ENCODE results near the gene CLDN10. TPM values are rescaled to one million over a fixed set of nuclear protein-coding genes. Genes with fewer than 3 reads are reported as not detected.

The CLDN10 gene, protein sequence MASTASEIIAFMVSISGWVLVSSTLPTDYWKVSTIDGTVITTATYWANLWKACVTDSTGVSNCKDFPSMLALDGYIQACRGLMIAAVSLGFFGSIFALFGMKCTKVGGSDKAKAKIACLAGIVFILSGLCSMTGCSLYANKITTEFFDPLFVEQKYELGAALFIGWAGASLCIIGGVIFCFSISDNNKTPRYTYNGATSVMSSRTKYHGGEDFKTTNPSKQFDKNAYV
- total RNA-seq = 13.6 TPM

DNA sequence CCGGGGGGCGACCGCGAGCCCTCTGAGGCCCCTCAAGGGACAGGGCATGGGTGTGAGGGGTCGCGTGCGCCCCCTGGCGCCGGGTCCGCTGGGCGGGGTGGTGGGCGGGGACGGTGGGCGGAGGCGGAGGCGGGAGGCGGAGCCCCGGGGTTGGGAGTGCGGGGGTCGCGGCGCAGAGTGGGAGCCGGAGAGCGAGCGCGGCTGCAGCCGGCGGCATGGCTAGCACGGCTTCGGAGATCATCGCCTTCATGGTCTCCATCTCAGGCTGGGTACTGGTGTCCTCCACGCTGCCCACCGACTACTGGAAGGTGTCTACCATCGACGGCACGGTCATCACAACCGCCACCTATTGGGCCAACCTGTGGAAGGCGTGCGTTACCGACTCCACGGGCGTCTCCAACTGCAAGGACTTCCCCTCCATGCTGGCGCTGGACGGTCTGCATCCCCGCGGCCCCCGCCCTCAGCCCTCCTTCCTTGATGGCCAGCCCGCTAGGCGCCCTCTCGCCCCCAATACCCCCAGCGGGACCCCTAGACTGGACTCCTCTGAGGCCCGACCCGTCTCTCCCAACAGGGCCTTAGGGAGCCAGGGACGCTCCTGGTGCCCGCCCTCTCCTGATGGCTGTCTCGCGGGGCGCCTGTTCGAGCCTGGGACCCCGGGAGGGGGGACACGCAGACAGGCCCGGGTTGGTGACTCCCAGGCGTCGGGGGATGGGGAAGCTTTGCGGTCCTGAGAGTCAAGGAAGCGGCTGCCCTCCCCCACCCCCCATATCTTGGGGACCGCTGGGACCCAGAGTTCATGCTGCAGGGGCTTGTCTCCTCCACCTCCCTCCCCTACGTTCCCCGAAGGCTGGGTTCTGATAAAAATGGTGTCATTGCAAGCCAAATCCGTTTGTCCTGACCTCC, at the start of gene CLDN10:
CLDN10 (plus strand) TSS at position 182 of the 903 bp plus-strand sequence; CDS start at position 216, 34 bp downstream.
- Histone ChIP-seq H3K9ac (ENCODE audit: low read depth in 1 of 3, low read length in 3 of 3) (no peak within 1 kb of the TSS), H3K4me3 (ENCODE audit: low read length in 3 of 3) (no peak within 1 kb of the TSS), H3K4me1 (ENCODE audit: control insufficient read depth in 3 of 3, insufficient read depth in 3 of 3, low read length in 3 of 3) (peaks cover 0 to 4% (median 0%) of the 10 kb centered on the region in 3 donors), H3K9me3 (ENCODE audit: control insufficient read depth in 3 of 3, low read length in 3 of 3) (no peaks in the 10 kb centered on the region), H3K27me3 (ENCODE audit: control insufficient read depth in 3 of 3, insufficient read depth in 3 of 3, low read length in 3 of 3) (peaks cover 25 to 40% (median 36%) of the 10 kb centered on the region in 3 donors), H3K36me3 (ENCODE audit: control insufficient read depth in 3 of 3, insufficient read depth in 3 of 3, low read length in 3 of 3) (no peaks in the 10 kb centered on the region), H3K27ac (ENCODE audit: low read depth, low read length) (no peak within 1 kb of the TSS)

DNA sequence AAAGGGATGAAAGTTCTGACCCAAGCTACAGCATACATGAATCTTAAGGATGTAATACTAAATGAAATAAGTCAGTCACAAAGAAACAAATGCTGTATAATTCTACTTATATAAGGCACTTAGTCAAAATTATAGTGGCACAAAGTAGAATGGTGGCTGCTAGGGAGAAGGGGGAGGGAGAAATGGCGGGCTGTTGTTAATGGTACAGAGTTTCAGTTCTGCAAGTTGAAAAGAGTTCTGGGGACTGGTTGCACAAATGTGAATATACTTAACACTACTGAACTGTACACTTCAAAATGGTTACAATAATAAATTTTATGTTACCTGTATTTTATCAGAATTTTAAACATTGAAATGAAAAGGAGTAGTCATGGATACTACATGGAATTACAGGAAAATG, 48.9 kb upstream of the CLDN10 start:
- H3K9me3 ChIP-seq (ENCODE audit: control insufficient read depth in 3 of 3, low read length in 3 of 3) = peaks cover 0 to 2% (median 2%) of the 10 kb centered on the region in 3 donors
- H3K36me3 ChIP-seq (ENCODE audit: control insufficient read depth in 3 of 3, insufficient read depth in 3 of 3, low read length in 3 of 3) = no peaks in the 10 kb centered on the region
- no peak overlapping the region for H3K9ac ChIP-seq (ENCODE audit: low read depth in 1 of 3, low read length in 3 of 3)
- no peak overlapping the region for H3K4me3 ChIP-seq (ENCODE audit: low read length in 3 of 3)
- H3K27me3 ChIP-seq (ENCODE audit: control insufficient read depth in 3 of 3, insufficient read depth in 3 of 3, low read length in 3 of 3) = peaks cover 0 to 5% (median 0%) of the 10 kb centered on the region in 3 donors
- H3K4me1 ChIP-seq (ENCODE audit: control insufficient read depth in 3 of 3, insufficient read depth in 3 of 3, low read length in 3 of 3) = no peaks in the 10 kb centered on the region
- H3K27ac ChIP-seq (ENCODE audit: low read depth, low read length) = no peak overlapping the region

DNA sequence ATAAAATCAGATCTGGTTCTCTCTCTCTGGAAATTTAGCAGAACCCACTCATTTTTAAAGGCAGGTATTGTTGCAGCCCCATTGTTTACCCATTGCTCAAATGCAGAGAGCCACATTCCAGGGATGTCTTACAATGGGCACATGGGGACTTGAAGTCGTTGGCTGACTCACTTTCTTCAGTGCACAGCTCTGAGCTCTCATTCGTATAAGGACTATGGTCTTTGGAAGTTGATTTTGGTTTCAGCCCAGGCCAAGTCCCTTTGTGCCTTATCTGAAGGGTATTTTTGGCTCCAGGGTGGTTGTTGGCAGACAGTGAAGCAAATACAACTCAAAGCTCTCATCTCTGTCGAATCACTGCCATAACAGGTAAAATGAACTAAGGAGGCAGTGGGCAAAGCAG, 47.3 kb upstream of the CLDN10 start:
- no peaks in the 10 kb centered on the region for H3K36me3 ChIP-seq (ENCODE audit: control insufficient read depth in 3 of 3, insufficient read depth in 3 of 3, low read length in 3 of 3)
- no peak overlapping the region for H3K9ac ChIP-seq (ENCODE audit: low read depth in 1 of 3, low read length in 3 of 3)
- no peak overlapping the region for H3K4me3 ChIP-seq (ENCODE audit: low read length in 3 of 3)
- H3K9me3 ChIP-seq (ENCODE audit: control insufficient read depth in 3 of 3, low read length in 3 of 3) = peaks cover 0 to 2% (median 2%) of the 10 kb centered on the region in 3 donors
- peaks cover 0 to 5% (median 0%) of the 10 kb centered on the region in 3 donors for H3K27me3 ChIP-seq (ENCODE audit: control insufficient read depth in 3 of 3, insufficient read depth in 3 of 3, low read length in 3 of 3)
- no peak overlapping the region for H3K27ac ChIP-seq (ENCODE audit: low read depth, low read length)
- H3K4me1 ChIP-seq (ENCODE audit: control insufficient read depth in 3 of 3, insufficient read depth in 3 of 3, low read length in 3 of 3) = no peaks in the 10 kb centered on the region

DNA sequence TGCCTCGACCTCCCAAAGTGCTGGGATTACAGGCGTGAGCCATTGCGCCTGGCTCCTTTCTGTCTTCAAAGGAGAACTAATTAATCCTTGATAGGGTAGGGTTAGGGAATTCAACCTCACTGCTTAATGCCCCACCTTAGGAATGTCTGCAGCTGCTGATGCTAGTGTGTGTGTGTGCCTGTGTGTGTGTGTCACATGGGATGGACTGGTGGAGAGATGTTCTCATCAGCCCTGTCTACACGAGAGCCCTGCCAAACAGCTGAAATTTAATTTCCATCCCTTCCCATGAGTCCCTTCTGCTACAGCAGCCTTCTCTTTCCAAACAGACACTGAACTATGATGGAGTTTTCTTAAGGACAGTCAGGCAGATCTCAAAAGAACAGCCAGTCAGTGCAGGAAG, 46.5 kb upstream of the CLDN10 start:
- no peak overlapping the region for H3K9ac ChIP-seq (ENCODE audit: low read depth in 1 of 3, low read length in 3 of 3)
- H3K27me3 ChIP-seq (ENCODE audit: control insufficient read depth in 3 of 3, insufficient read depth in 3 of 3, low read length in 3 of 3) = peaks cover 0 to 5% (median 0%) of the 10 kb centered on the region in 3 donors
- H3K4me3 ChIP-seq (ENCODE audit: low read length in 3 of 3) = no peak overlapping the region
- no peaks in the 10 kb centered on the region for H3K4me1 ChIP-seq (ENCODE audit: control insufficient read depth in 3 of 3, insufficient read depth in 3 of 3, low read length in 3 of 3)
- H3K36me3 ChIP-seq (ENCODE audit: control insufficient read depth in 3 of 3, insufficient read depth in 3 of 3, low read length in 3 of 3) = no peaks in the 10 kb centered on the region
- H3K9me3 ChIP-seq (ENCODE audit: control insufficient read depth in 3 of 3, low read length in 3 of 3) = peaks cover 0 to 2% (median 2%) of the 10 kb centered on the region in 3 donors
- H3K27ac ChIP-seq (ENCODE audit: low read depth, low read length) = no peak overlapping the region

DNA sequence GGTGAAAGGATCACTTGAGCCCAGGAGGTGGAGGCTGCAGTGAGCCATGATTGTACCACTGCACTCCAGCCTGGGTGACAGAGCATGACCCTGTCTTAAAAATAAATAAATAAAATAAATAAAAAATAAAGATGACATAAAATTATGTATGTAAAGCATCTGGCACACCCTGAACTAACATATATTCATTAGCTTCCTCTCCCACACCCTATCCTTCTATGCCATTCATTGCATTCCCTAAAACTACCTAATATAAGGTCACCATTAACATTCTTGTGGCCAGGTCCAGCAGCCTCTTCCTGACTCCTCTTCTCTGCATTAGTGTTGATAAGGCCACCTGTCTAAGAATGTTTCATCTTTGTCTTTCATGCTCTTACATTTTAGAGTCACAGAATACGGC, 44.5 kb upstream of the CLDN10 start:
- no peak overlapping the region for H3K9ac ChIP-seq (ENCODE audit: low read depth in 1 of 3, low read length in 3 of 3)
- peaks cover 0 to 2% (median 0%) of the 10 kb centered on the region in 3 donors for H3K9me3 ChIP-seq (ENCODE audit: control insufficient read depth in 3 of 3, low read length in 3 of 3)
- no peaks in the 10 kb centered on the region for H3K36me3 ChIP-seq (ENCODE audit: control insufficient read depth in 3 of 3, insufficient read depth in 3 of 3, low read length in 3 of 3)
- no peak overlapping the region for H3K4me3 ChIP-seq (ENCODE audit: low read length in 3 of 3)
- H3K27me3 ChIP-seq (ENCODE audit: control insufficient read depth in 3 of 3, insufficient read depth in 3 of 3, low read length in 3 of 3) = peaks cover 0 to 5% (median 0%) of the 10 kb centered on the region in 3 donors
- no peak overlapping the region for H3K27ac ChIP-seq (ENCODE audit: low read depth, low read length)
- no peaks in the 10 kb centered on the region for H3K4me1 ChIP-seq (ENCODE audit: control insufficient read depth in 3 of 3, insufficient read depth in 3 of 3, low read length in 3 of 3)

DNA sequence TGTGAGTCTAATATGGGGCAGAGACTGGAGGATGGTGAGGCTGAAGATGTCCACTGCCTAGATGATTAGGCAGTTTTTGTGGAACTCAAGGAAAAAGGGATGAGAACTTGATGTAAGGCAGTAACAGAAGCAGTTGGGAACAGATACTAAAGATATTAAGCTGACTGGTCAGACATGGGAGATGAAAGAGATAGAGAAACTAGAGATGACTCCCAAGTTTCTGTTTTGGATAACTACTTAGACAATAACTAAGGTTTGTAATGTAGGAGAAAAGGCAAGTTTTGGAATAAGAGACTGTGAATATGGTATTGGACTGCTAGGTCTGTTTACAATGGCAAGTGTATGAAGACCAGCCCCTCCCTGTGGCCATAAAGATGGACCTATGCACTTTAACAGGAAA, 43.5 kb upstream of the CLDN10 start:
- no peaks in the 10 kb centered on the region for H3K36me3 ChIP-seq (ENCODE audit: control insufficient read depth in 3 of 3, insufficient read depth in 3 of 3, low read length in 3 of 3)
- no peaks in the 10 kb centered on the region for H3K4me1 ChIP-seq (ENCODE audit: control insufficient read depth in 3 of 3, insufficient read depth in 3 of 3, low read length in 3 of 3)
- no peak overlapping the region for H3K27ac ChIP-seq (ENCODE audit: low read depth, low read length)

DNA sequence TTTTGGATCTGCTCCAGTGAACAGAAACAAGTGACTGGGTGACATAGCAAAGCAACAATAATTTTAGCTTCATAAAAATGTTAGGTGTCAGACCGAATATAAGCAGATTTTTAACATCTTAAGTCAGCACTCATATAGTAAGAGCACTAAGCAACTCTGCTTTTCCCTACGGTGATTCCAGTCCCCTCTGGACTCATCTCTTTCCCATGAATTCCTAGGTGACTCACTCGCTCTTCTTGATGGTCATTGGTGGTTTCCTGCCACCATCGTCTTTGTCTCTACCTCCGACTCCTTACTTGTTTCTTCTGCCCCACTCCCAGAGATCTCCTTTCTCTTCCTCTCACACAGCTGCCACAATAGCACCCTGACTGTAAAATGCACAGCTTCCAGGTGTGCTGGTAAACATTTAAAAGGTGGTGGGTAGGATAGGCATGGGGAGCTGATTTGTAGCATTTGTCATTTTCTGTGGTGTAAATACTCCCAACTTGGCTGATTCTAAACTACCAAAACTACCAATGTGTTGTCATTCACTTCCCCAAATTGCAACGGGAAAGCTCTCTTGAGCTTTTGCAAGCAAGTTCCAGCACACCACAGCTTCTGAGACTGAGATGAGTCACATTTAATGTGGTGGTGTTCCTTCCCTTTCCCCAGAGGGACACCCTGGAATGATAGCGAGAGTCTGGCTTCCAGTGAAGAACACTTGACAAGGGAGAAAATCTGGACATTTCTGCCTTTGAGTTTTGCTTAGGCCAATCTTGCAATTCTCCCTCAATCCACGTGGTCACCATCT, 42.8 kb upstream of the CLDN10 start:
- no peaks in the 10 kb centered on the region for H3K36me3 ChIP-seq (ENCODE audit: control insufficient read depth in 3 of 3, insufficient read depth in 3 of 3, low read length in 3 of 3)
- no peaks in the 10 kb centered on the region for H3K4me1 ChIP-seq (ENCODE audit: control insufficient read depth in 3 of 3, insufficient read depth in 3 of 3, low read length in 3 of 3)
- H3K9ac ChIP-seq (ENCODE audit: low read depth in 1 of 3, low read length in 3 of 3) = no peak overlapping the region
- no peak overlapping the region for H3K4me3 ChIP-seq (ENCODE audit: low read length in 3 of 3)
- peaks cover 0 to 2% (median 0%) of the 10 kb centered on the region in 3 donors for H3K9me3 ChIP-seq (ENCODE audit: control insufficient read depth in 3 of 3, low read length in 3 of 3)
- no peak overlapping the region for H3K27ac ChIP-seq (ENCODE audit: low read depth, low read length)
- H3K27me3 ChIP-seq (ENCODE audit: control insufficient read depth in 3 of 3, insufficient read depth in 3 of 3, low read length in 3 of 3) = peaks cover 0 to 5% (median 1%) of the 10 kb centered on the region in 3 donors

More for the DNA sequence above, 43.5 kb upstream of the CLDN10 start:
- no peak overlapping the region for H3K9ac ChIP-seq (ENCODE audit: low read depth in 1 of 3, low read length in 3 of 3)
- no peak overlapping the region for H3K4me3 ChIP-seq (ENCODE audit: low read length in 3 of 3)
- H3K9me3 ChIP-seq (ENCODE audit: control insufficient read depth in 3 of 3, low read length in 3 of 3) = peaks cover 0 to 2% (median 0%) of the 10 kb centered on the region in 3 donors
- H3K27me3 ChIP-seq (ENCODE audit: control insufficient read depth in 3 of 3, insufficient read depth in 3 of 3, low read length in 3 of 3) = peaks cover 0 to 5% (median 0%) of the 10 kb centered on the region in 3 donors

DNA sequence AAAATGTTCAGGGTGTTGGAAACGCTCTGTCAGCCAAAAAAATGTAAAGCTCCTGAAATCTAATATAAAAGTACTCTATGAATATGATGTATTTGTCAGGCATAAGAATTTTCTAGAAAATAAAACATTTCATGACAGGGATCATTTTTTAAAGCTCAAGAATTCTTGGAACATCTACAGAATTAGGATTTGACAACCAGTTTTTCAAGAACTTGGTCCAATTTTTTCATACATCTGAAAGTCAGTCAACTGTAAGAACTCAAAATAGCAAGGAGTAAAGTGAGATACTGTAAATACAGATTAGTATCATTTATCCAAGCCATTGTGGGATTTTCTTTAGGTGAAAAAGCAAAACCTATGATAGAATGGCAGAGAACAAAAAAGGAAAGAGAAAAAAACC, 41.6 kb upstream of the CLDN10 start:
- H3K9ac ChIP-seq (ENCODE audit: low read depth in 1 of 3, low read length in 3 of 3) = no peak overlapping the region
- no peak overlapping the region for H3K4me3 ChIP-seq (ENCODE audit: low read length in 3 of 3)
- no peaks in the 10 kb centered on the region for H3K4me1 ChIP-seq (ENCODE audit: control insufficient read depth in 3 of 3, insufficient read depth in 3 of 3, low read length in 3 of 3)
- no peak overlapping the region for H3K27ac ChIP-seq (ENCODE audit: low read depth, low read length)
- H3K36me3 ChIP-seq (ENCODE audit: control insufficient read depth in 3 of 3, insufficient read depth in 3 of 3, low read length in 3 of 3) = no peaks in the 10 kb centered on the region
- H3K27me3 ChIP-seq (ENCODE audit: control insufficient read depth in 3 of 3, insufficient read depth in 3 of 3, low read length in 3 of 3) = peaks cover 0 to 5% (median 5%) of the 10 kb centered on the region in 3 donors
- H3K9me3 ChIP-seq (ENCODE audit: control insufficient read depth in 3 of 3, low read length in 3 of 3) = peaks cover 0 to 1% (median 0%) of the 10 kb centered on the region in 3 donors

DNA sequence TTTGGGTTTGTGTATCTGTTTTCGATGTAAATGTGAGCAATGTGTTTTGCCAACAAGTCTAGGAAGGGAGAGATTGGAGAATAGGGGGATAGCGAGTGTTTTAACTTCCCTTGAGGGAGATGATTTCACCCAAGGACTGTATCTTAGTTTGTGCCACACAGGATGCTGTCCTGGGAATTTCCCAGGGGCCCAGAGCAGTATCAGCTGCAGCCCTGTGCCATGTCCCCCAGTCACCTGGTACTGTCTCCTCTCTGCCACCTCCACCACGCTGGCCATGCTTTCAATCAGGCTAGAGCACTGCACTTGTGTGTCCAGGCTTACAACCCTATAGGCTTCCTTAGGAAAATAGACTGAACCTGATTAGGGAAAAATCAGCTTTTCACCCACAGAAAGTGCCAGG, 40.1 kb upstream of the CLDN10 start:
- H3K4me3 ChIP-seq (ENCODE audit: low read length in 3 of 3) = no peak overlapping the region
- H3K27me3 ChIP-seq (ENCODE audit: control insufficient read depth in 3 of 3, insufficient read depth in 3 of 3, low read length in 3 of 3) = peaks cover 0 to 5% (median 0%) of the 10 kb centered on the region in 3 donors
- no peaks in the 10 kb centered on the region for H3K4me1 ChIP-seq (ENCODE audit: control insufficient read depth in 3 of 3, insufficient read depth in 3 of 3, low read length in 3 of 3)
- H3K27ac ChIP-seq (ENCODE audit: low read depth, low read length) = no peak overlapping the region
- H3K36me3 ChIP-seq (ENCODE audit: control insufficient read depth in 3 of 3, insufficient read depth in 3 of 3, low read length in 3 of 3) = no peaks in the 10 kb centered on the region
- H3K9ac ChIP-seq (ENCODE audit: low read depth in 1 of 3, low read length in 3 of 3) = no peak overlapping the region
- no peaks in the 10 kb centered on the region for H3K9me3 ChIP-seq (ENCODE audit: control insufficient read depth in 3 of 3, low read length in 3 of 3)
